Prostate gland (tissue), 2 donors: ENCODE results near the gene SERINC3. TPM values are rescaled to one million over a fixed set of nuclear protein-coding genes. Genes with fewer than 3 reads are reported as not detected.

Experiments
- DNase-seq: peaks from one replicate; pipeline ENCODE4 v3.0.0-alpha.2; 2019; ENCODE audit warnings: low spot score
- H3K27ac ChIP-seq, 2 donors: fragments of 200-600 bp; sonication (generic); 2 replicates each; pipeline ENCODE4 v1.5.1; 2017 to 2019
- H3K27me3 ChIP-seq: fragments of 200-600 bp; sonication (generic); replicated peaks from 2 replicates; pipeline ENCODE4 v1.5.1; 2019; ENCODE audit not compliant: insufficient read depth
- H3K36me3 ChIP-seq, 2 donors: fragments of 200-600 bp; sonication (generic); 1 replicate in 1 of 2; 2 replicates in 1 of 2; pipeline versions ENCODE4 v1.5.1 to v1.8.1; 2017 to 2019
- H3K4me1 ChIP-seq: fragments of 200-600 bp; sonication (generic); replicated peaks from 2 replicates; pipeline ENCODE4 v1.5.1; 2019
- H3K4me3 ChIP-seq, 2 donors: fragments of 200-600 bp; sonication (generic); 2 replicates each; pipeline ENCODE4 v1.5.1; 2017 to 2019
- H3K9me3 ChIP-seq: fragments of 200-600 bp; sonication (generic); 2 replicates; pipeline ENCODE4 v1.5.1; 2017
- POLR2A ChIP-seq: fragments of 450-650 bp; IDR thresholded peaks from one replicate; pipeline ENCODE4 v1.6.1; 2016; ENCODE audit warnings: antibody characterized with exemption, mild to moderate bottlenecking
- POLR2AphosphoS5 ChIP-seq: sonication (generic); formaldehyde crosslinking; IDR thresholded peaks from one replicate; pipeline ENCODE4 v1.6.1; 2017; ENCODE audit warnings: antibody characterized with exemption
- WGBS: methylation state at CpG from one replicate; pipeline ENCODE4 v1.1.5; 2018; 5-methylcytosine and 5-hydroxymethylcytosine counted together
- intact Hi-C: fragments of 100-400 bp; cut with DNase I; formaldehyde crosslinking; loops from one replicate; pipeline ENCODE4 v1.14.2; 2022
- small RNA-seq, 2 donors: library from RNA; depleted of rRNA; stranded (forward); fragments of <200 nt; gene quantifications; one replicate each; pipeline ENCODE3, GENCODE V24; 2016
- total RNA-seq, 2 donors: library from RNA; depleted of rRNA; stranded (reverse); fragments of >200 nt; gene quantifications; one replicate each; pipeline ENCODE4 v1.1.0, GENCODE V29; 2016
- TF ChIP-seq, protein P1 (sequence below), 4 experiments: fragments of 200-600 bp in 2 of 4; fragments of 450-650 bp in 2 of 4; sonication (generic) in 2 of 4; IDR thresholded peaks; 1 replicate in 3 of 4; 2 replicates in 1 of 4; pipeline ENCODE4 v1.5.1; 2016 to 2019; ENCODE audit warnings: antibody characterized with exemption in 4 of 4, mild to moderate bottlenecking in 2 of 4, moderate library complexity in 2 of 4

The SERINC3 gene
- total RNA-seq, 2 donors from 2014 or later = 89.1 to 141 TPM

DNA sequence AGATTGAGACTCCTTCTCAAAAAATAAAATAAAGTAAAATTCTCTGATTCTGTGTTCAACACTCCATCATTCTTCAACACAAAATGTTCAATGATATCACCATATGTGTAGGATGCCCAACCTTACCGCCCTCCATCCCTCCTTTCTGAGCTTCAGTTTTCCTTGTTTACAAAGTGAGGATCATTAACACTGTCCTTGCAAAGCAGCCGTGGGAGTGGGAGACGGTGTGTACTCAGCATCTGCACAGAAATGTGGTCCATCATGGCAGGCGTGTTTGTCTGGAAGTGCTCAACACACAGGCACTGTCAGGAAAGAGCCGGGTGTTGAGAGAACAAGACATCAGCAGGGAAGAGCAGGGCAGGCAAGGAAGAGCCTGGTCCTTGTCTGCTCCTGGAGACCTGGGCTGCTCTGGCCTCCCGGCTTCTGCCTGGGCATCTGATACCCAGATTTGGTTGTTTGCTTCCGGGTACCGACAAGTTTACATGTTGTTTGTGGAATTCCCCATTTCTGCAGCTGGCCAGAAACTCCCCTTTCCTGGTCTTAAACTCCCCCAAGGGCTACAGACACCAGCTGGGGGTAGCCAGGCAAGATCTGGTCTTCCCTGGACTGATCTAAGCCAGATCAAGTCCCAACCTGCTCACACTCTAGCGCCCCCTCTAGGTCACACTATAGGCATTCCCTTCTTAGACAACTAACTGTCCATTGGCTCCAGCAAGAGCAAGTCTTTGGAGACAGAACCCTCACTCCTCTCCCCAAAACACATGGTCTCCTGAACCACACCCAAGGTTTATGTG is 72.9 kb downstream of the SERINC3 start:
- intact Hi-C loops = no loop called here
- H3K27me3 ChIP-seq = no peaks in the 10 kb centered on the region
- TF ChIP-seq, protein P1, sequence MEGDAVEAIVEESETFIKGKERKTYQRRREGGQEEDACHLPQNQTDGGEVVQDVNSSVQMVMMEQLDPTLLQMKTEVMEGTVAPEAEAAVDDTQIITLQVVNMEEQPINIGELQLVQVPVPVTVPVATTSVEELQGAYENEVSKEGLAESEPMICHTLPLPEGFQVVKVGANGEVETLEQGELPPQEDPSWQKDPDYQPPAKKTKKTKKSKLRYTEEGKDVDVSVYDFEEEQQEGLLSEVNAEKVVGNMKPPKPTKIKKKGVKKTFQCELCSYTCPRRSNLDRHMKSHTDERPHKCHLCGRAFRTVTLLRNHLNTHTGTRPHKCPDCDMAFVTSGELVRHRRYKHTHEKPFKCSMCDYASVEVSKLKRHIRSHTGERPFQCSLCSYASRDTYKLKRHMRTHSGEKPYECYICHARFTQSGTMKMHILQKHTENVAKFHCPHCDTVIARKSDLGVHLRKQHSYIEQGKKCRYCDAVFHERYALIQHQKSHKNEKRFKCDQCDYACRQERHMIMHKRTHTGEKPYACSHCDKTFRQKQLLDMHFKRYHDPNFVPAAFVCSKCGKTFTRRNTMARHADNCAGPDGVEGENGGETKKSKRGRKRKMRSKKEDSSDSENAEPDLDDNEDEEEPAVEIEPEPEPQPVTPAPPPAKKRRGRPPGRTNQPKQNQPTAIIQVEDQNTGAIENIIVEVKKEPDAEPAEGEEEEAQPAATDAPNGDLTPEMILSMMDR (IDR thresholded peaks at IDR 0.05) = no peak
- no peak for TF ChIP-seq POLR2AphosphoS5
- H3K9me3 ChIP-seq = no peaks in the 10 kb centered on the region
- 52% methylated on average over 9 of the region's 9 CpGs for WGBS
- no peaks in the 10 kb centered on the region for H3K36me3 ChIP-seq
- H3K4me3 ChIP-seq = no peak overlapping the region
- no peak overlapping the region for H3K27ac ChIP-seq
- no peak for DNase-seq
- no peaks in the 10 kb centered on the region for H3K4me1 ChIP-seq

DNA sequence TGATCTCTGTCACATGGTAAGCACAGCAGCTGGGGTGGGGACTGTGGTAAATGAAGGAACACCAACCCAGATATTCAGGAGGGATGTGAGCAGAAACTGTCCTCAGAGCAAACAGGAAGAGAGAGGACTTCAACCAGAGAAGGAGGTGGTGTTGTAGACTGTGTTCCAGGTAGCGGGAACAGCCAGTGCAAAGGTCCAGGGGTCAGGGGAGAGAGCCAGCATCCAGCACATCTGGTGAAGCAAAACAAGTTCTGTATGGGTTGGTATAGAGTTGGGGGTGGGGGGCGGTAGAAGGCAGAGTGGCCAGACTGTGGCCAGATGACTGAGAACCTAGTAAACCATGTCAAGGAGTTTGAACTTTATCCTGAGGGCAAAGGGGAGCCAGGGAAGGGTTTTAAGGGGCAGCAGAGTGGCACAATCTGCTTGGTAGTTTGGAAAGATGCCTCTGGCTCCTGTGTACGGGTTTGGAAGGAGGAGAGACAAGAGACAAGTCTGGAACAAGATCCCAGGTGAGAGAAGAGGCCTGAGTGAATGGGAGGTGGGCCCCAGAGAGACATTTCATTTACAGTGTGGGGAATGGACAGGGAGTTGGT is 73.9 kb downstream of the SERINC3 start:
- no peaks in the 10 kb centered on the region for H3K4me1 ChIP-seq
- no peak overlapping the region for H3K4me3 ChIP-seq
- 75% methylated on average over 3 of the region's 3 CpGs for WGBS
- no peaks in the 10 kb centered on the region for H3K9me3 ChIP-seq
- no peaks in the 10 kb centered on the region for H3K27me3 ChIP-seq
- H3K36me3 ChIP-seq = no peaks in the 10 kb centered on the region
- TF ChIP-seq, protein P1 (IDR thresholded peaks at IDR 0.05) = no peak
- TF ChIP-seq POLR2A (no peak), POLR2AphosphoS5 (no peak)
- no peak overlapping the region for H3K27ac ChIP-seq
- DNase-seq = no peak
- intact Hi-C loops = no loop called here

Small RNA genes within 50 kb of the gene (small RNA-seq; reads per million reads assigned to genes)
- 0 reads per million in 2 donors for gene RPL37AP1

Other genes with a start within 250 kb of the SERINC3 start
- 10 to 100 TPM; 11.6 to 24.2 TPM for gene FITM2, start 210.9 kb downstream of the SERINC3 start, total RNA-seq
- under 1 TPM in 1 of 2 donors, not detected in 1; 0.91 TPM for gene R3HDML, start 185.0 kb downstream of the SERINC3 start, total RNA-seq
- gene HNF4A, start 166.4 kb downstream of the SERINC3 start, total RNA-seq = not detected
- 10 to 100 TPM; 11.8 to 14.8 TPM for gene TTPAL, start 46.2 kb downstream of the SERINC3 start, total RNA-seq
- gene PKIG, start 60.5 kb upstream of the SERINC3 start, total RNA-seq = 10 to 100 TPM; 60.9 to 81.1 TPM
- gene ADA, start 129.6 kb upstream of the SERINC3 start, total RNA-seq = 1 to 10 TPM; 1.1 to 10.0 TPM
- 10 to 100 TPM; 62.9 to 64.3 TPM for gene CCN5, start 193.3 kb upstream of the SERINC3 start, total RNA-seq
- gene KCNK15, start 223.8 kb upstream of the SERINC3 start, total RNA-seq = 10 to 100 TPM in 1 of 2 donors, 1 to 10 TPM in 1; 1.5 to 16.1 TPM